UCSD-AML1 (cell line): ENCODE data around the gene AK1.

Source experiments
- DNase-seq: peaks from one replicate; lab custom pipeline; 2025; ENCODE audit not compliant: unreplicated experiment; lab: John Stamatoyannopoulos, UW

AK1 gene

GRCh38 chr9:127877566-127877998, at the start of gene AK1:
TSS of gene AK1 (minus strand) at chr9:127877675. CDS start at chr9:127874617, 3,058 bp downstream.
- no peak for DNase-seq

GRCh38 chr9:127926906-127927200, 49.4 kb upstream of the AK1 start:
- DNase-seq, result no peak

- no peak for DNase-seq
Measured at GRCh38 chr9:127925959-127926905, 48.8 kb upstream of the AK1 start.

GRCh38 chr9:127924736-127925444, 47.4 kb upstream of the AK1 start:
- DNase-seq, result no peak

GRCh38 chr9:127923771-127924170, 46.3 kb upstream of the AK1 start:
- DNase-seq, result no peak

GRCh38 chr9:127923046-127923445, 45.6 kb upstream of the AK1 start:
- no peak for DNase-seq

GRCh38 chr9:127921557-127922120, 44.2 kb upstream of the AK1 start:
- DNase-seq, result peak; percentile 62

GRCh38 chr9:127920794-127921193, 43.3 kb upstream of the AK1 start:
- no peak for DNase-seq

- DNase-seq, result peak; percentile 69
Measured at GRCh38 chr9:127919253-127919815, 41.9 kb upstream of the AK1 start.

GRCh38 chr9:127918183-127919107, 41.0 kb upstream of the AK1 start:
- peak; percentile 57 for DNase-seq

- DNase-seq, result no peak
Measured at GRCh38 chr9:127917603-127918002, 40.1 kb upstream of the AK1 start.

- peak; percentile 96 for DNase-seq
Measured at GRCh38 chr9:127916720-127917581, 39.5 kb upstream of the AK1 start, which contains the start of gene ST6GALNAC4. TSS of gene ST6GALNAC4 (minus strand) at chr9:127917041. CDS start at chr9:127916419, 622 bp downstream.

GRCh38 chr9:127915801-127916719, 38.6 kb upstream of the AK1 start:
- DNase-seq, result no peak

- DNase-seq, result no peak
Measured at GRCh38 chr9:127915325-127915752, 37.9 kb upstream of the AK1 start.

GRCh38 chr9:127913682-127914081, 36.2 kb upstream of the AK1 start:
- DNase-seq, result no peak

GRCh38 chr9:127912882-127913281, 35.4 kb upstream of the AK1 start:
- DNase-seq, result no peak

- no peak for DNase-seq
Measured at GRCh38 chr9:127912296-127912695, 34.8 kb upstream of the AK1 start.

GRCh38 chr9:127910613-127911205, 33.2 kb upstream of the AK1 start:
- no peak for DNase-seq
